HG02943 (cell line): Measurements from ENCODE around the gene CDC34.

Source experiments
- ATAC-seq: cut with Tn5 transposase; IDR thresholded peaks from one replicate; pipeline ENCODE4 v1.9.1; 2021; ENCODE audit warnings: mild to moderate bottlenecking, low read depth, moderate library complexity; ENCODE audit not compliant: unreplicated experiment

CDC34 gene

DNA sequence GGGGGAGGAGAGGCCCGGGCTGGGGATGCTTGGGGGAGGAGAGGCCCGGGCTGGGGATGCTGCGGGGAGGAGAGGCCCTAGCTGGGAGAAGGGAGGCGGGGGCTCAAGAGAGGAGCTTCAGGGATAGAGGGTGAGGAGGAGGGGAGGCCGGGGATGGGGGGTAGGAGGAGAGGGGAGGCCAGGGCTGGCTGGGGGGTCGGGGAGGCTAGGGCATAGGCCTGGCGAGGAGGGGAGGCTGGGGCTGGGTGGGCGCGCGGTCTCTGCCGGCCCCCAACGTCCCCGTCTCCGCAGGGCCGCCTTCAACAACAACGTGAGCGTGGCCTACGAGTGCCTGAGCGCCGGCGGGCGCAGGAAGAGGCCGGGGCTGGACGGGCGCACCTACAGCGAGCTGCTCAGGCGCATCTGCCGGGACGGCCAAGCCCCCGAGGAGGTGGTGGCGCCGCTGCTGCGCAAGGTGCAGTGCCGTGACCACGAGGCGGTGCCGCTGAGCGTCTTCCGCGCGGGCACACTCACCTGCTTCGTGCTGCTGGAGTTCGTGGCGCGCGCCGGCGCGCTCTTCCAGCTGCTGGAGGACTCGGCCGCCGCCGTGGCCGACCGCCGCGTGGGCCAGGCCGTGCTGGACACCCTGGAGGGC is 12.8 kb upstream of the CDC34 start:
- no peak for ATAC-seq

DNA sequence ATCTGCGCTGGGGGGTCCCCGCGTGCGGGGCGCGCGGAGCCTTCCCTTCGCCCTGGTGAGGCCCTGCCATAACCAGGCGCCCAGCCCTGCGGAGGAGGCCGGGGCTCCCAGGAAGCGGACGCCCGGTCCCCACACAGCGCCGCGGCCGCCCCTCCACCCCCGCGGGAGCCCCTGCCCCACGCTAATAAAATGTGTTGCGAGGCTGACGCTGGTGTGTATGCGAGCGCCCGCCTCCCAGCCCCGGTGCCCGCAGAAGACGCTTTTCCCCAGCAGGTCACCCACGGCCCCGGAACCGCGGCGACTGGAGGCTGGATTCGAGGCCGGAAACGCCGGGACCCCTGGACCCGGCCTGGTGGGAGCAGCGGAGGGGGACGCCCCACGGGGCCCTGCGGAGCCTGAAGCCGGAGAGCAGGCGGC is 12.1 kb upstream of the CDC34 start:
- no peak for ATAC-seq

GRCh38 chr19:522726-523125 is 8.8 kb upstream of the CDC34 start:
- ATAC-seq: no peak

DNA sequence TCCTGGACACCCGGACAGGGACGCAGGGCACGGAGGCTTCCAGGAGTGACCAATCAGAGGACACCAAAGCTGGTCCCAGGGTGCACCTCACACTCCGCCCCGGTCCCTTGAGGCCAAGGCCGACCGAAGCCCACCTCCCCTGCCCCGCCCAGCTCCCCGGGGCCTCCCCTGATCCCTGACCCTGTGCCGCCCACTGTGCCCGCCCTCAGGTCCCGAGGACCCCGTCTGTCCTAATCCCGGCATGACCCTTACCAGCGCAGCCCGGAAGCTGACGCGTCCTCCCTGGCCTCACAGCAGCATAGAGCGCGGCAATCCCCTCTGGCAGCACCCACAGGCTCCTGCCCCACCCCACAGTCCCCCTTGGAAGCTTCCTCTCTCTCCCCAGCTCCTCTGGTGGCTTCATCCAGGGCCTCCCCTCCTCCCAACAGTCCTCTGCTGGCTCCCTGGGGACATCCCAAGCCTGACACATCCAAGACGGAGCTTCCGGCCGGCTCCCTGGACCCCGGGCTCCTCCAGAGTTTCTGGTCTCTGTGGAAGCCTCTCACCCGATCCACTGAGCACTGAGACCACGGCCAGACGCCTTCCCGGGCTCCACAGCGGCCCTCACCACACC is 7.4 kb upstream of the CDC34 start:
- no peak for ATAC-seq

DNA sequence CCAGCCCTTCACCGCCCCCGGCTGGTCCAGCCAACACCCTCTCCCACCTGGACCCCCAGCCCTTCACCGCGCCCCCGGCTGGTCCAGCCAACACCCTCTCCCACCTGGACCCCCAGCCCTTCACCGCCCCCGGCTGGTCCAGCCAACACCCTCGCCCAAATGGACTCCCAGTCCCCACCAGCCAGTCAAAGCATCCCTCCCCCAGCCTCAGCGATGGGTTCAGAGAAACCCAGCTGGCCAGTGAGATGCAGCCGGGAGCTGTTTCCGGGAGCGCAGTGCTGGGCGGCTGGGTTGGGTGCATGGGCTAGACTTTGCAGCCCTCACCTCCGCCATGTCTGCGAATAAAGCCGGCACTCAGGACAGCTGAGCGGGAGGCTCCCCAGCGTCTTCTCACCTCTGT is 6.5 kb upstream of the CDC34 start:
- no peak for ATAC-seq

DNA sequence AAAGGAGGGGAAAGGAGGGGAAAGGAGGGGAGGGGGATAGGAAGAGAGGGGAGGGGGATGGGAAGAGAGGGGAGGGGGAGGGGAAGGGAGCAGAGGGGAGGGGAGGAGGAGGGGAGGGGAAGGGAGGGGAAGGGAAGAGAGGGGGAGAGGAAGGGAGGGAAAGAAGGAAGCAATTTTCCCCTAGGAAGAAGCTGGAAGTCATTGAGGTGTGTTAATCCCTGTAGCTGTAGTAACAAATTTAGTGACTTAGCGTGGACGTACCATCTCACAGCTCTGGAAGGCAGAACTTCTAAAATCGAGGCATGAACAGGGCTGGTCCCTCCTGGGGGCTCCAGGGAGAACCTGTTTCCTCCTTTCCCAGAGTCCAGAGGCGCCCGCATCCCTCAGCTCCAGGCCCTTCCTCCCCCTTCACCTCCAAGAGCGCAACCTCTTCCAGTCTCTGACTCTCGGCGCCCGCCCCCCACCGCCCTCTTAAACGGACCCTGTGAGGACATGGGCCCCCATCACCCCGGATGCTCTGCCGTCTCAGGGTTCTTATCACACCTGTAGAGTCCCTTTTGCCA is 5.6 kb upstream of the CDC34 start:
- ATAC-seq: no peak

- ATAC-seq: no peak
These were observed 1.2 kb upstream of the CDC34 start for GRCh38 chr19:530134-531008.

GRCh38 chr19:531009-531752 is 379 bp upstream of the CDC34 start:
- ATAC-seq: peak; percentile 53

DNA sequence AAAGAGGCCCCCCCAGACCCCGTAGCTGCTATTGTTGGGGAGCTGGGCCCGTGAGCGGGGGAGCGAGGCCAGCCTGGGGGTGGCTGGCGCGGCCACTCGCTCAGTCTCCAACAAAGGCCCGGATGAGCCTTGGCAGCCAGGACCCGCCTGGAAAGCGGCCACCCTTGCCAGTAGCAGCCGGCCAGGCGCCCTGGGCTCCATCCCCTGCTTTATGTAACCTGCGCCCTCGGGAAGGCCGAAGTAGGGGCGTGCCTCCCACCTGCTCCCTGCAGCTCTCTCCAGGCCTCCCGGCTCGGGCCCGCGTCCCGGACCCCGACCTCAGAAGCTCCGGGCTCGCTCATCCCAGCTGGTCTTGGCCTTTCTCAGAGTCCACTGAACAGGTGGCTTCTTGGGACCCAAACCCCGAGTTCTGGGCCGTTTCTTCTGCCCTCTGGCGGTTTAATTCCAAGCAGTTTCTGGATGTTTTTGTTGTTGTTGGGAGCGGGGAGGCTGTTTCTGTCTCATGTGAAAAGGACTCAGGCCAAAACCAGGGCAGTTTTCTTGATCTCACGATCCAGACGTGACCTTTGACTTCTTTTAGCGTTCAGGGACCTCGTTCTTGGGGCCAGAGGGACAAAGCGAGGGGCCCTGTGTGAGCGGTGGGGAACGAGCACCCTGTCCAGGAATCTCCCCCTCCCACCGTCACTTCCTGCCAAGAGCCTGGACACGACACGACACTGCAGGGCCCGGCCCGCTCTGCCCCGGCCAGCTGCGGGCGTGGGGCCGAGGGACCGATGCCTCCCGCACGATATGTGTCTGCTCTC is 1.2 kb downstream of the CDC34 start:
- no peak for ATAC-seq

GRCh38 chr19:533364-534058 is 2.0 kb downstream of the CDC34 start:
- ATAC-seq: no peak

GRCh38 chr19:534088-534487 is 2.5 kb downstream of the CDC34 start:
- no peak for ATAC-seq

- ATAC-seq: no peak
These were observed 3.7 kb downstream of the CDC34 start for GRCh38 chr19:535017-535835.

DNA sequence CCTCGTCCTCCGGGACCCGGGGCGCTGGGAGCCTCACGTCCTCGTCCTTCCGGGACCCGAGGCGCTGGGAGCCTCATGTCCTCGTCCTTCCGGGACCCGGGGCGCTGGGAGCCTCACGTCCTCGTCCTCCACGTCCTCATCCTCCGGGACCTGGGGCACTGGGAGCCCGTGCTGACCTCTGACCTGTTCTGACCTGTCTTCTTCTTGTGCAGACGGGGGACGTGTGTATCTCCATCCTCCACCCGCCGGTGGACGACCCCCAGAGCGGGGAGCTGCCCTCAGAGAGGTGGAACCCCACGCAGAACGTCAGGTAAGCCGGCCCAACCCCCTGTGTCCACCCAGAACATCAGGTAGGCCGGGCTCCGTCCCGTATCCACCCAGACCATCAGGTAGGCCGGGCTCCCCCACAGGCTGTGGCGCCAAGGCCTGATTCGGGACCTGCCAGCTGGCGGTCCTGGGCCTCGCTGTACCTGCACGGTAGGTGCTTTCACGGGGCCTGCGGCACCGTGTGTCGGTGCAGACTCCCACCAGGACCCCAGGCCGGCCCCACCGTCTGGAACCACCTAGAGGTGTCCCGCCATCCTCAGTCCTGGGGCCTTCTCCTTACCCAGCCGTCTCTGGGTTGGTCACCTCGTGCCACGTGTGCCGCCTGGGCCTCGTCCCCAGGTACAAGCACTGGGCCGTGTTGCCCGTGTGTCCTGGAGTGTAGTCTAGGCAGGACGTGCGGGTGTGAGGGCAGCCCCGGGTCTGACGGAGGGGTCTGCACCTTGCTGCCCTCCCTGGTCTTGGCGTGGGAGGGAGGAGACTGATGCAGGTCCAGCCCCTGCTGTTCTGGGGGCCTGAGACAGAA is 4.7 kb downstream of the CDC34 start:
- no peak for ATAC-seq

GRCh38 chr19:536881-537404 is 5.4 kb downstream of the CDC34 start:
- ATAC-seq: no peak

- ATAC-seq: no peak
These were observed 7.3 kb downstream of the CDC34 start for GRCh38 chr19:538641-539428.

DNA sequence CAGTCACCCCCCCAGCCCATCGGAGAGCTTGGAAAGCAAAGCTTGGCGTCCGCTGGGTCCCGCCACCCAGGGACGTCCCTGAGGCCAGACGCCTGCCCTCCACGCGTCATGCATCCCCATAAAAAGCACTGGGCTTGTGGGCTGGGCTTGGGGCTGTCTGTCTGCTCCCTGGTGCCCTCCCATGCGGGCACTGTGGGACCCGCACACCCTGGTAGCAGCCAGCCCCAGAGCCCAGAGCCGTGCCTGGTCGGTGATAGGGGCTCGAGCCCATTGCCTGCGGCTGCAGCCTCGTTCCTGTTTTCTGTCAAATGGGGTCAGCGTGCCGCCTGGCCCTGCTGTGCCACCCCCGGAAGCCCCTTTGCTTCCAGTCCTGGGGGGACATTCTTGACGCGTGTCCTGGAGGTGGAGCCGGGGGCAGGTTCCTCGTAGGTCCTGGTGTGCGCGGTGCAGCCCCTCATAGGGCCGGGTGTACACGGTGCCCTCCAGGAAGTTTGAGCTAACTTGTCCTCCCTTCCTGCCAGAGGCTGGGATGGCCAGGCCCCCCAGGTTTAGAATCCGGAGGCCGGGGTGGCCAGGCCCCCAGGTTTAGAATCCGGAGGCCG is 8.0 kb downstream of the CDC34 start:
- no peak for ATAC-seq
